ENCODE results near the gene FIG4.

DNA sequence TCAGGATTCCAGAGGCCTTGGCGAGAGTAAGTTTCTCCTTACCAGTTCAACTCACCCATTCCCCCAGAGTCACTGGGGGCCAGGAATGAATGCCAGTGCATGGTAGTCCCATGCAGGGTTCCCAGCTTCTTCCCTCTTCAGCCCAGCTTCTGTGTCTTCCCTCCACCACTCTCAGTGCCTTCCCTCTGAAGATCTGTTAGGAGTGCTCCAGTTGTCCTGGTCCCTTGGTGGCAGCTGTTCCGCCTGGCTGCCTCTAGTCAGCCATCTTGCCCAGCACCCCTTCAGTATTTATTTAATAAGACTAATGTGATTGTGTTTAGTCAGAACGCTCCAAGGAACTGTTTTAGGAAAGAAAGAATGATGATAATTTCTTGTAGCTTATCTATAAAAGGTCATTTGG lies 23.1 kb downstream of the FIG4 start:
- TF ChIP-seq POLR2AphosphoS5 (IDR thresholded peaks at IDR 0.05; ENCODE audit: low read depth, low read length) (no peak), POLR2A (IDR thresholded peaks at IDR 0.05; ENCODE audit: low read depth, low read length) (no peak)

Measured in GM12892 (cell line).